Osteoblast (primary cell): Measurements from ENCODE around the gene SOCS7. TPM values are rescaled to one million over a fixed set of nuclear protein-coding genes. Genes with fewer than 3 reads are reported as not detected.
A peak's percentile ranks its signal among the peaks of the same experiment; 100 is the strongest.

Experiments used
- DNase-seq: peaks from one replicate; pipeline ENCODE4 v3.0.0; 2011; ENCODE audit warnings: low spot score, mixed read lengths; ENCODE audit not compliant: insufficient read length; ENCODE audit errors: missing footprints
- H2AFZ ChIP-seq: 2 replicates; pipeline ENCODE4 v1.6.0; 2011; ENCODE audit warnings: mild to moderate bottlenecking, low read length
- H3K27ac ChIP-seq: 2 replicates; pipeline ENCODE4 v1.5.1; 2011; ENCODE audit warnings: mild to moderate bottlenecking, low read depth, low read length, moderate library complexity
- H3K27me3 ChIP-seq: 2 replicates; pipeline ENCODE4 v1.6.0; 2012; ENCODE audit warnings: mild to moderate bottlenecking, control low read depth, inconsistent platforms, low read length, moderate library complexity; ENCODE audit not compliant: insufficient read depth
- H3K36me3 ChIP-seq: 2 replicates; pipeline ENCODE4 v1.5.1; 2011; ENCODE audit warnings: mild to moderate bottlenecking, low read length, control low read depth, moderate library complexity; ENCODE audit not compliant: insufficient read depth
- H3K4me1 ChIP-seq: 2 replicates; pipeline ENCODE4 v1.5.1; 2011; ENCODE audit warnings: mild to moderate bottlenecking, low read length, control low read depth, moderate library complexity; ENCODE audit not compliant: insufficient read depth
- H3K4me2 ChIP-seq: 2 replicates; pipeline ENCODE4 v1.6.0; 2011; ENCODE audit warnings: mild to moderate bottlenecking, low read length; ENCODE audit not compliant: insufficient read depth
- H3K4me3 ChIP-seq: fragments of 200-600 bp; sonication (generic); 3 replicates; pipeline ENCODE4 v1.5.1; 2012; ENCODE audit warnings: mild to moderate bottlenecking, low read length, inconsistent platforms; ENCODE audit not compliant: insufficient read depth
- H3K79me2 ChIP-seq: 2 replicates; pipeline ENCODE4 v1.6.0; 2012; ENCODE audit warnings: mild to moderate bottlenecking, low read length, control low read depth, inconsistent platforms; ENCODE audit not compliant: insufficient read depth
- H3K9me3 ChIP-seq: 2 replicates; pipeline ENCODE4 v1.5.1; 2011; ENCODE audit warnings: low read depth, low read length, control low read depth
- H4K20me1 ChIP-seq: 2 replicates; pipeline ENCODE4 v1.6.0; 2012; ENCODE audit warnings: mild to moderate bottlenecking, low read length, control low read depth; ENCODE audit not compliant: insufficient read depth
- total RNA-seq: library from RNA; depleted of rRNA; stranded (reverse); fragments of >200 nt; gene quantifications from 2 replicates; pipeline ENCODE4 v1.2.3, GENCODE V29; 2012
- TF ChIP-seq, protein P1 (sequence below): IDR thresholded peaks from 2 replicates; pipeline ENCODE4 v1.5.1; 2011; ENCODE audit warnings: mild to moderate bottlenecking, low read depth, low read length, moderate library complexity; ENCODE audit errors: extremely low read depth

SOCS7 gene
- total RNA-seq, 1 donor, result 16.3 TPM

DNA sequence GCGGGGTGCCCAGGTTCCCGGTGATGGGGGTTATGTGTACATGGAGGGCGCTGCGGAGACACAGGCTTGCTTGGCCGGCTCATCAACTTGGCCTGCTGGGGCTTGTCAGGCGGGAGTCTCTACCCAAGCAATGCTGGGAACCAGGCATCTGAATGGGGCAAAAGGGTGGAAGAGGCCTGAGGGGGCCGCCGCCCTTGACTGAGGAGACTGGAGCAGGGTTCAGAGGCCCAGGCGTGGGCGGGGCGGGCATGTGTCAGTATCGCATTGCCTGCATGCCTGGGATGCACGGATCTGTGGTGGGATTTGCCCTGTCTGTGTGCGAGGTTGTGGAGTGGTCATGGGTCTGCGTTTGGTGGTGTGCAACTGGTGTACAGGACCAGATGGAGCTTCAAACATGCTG lies 97.7 kb downstream of the SOCS7 start:
- Histone ChIP-seq H3K4me2 (no peak overlapping the region), H3K79me2 (peaks cover 84% of the 10 kb centered on the region)
- DNase-seq, result peak; percentile 49

GRCh38 chr17:38450557-38451029 lies 98.9 kb downstream of the SOCS7 start:
- H4K20me1 ChIP-seq, result peaks cover 22% of the 10 kb centered on the region
- H3K36me3 ChIP-seq, result peaks cover 3% of the 10 kb centered on the region
- DNase-seq, result no peak
- H3K27ac ChIP-seq, result peak overlapping the region; percentile 91
- TF ChIP-seq, protein P1, sequence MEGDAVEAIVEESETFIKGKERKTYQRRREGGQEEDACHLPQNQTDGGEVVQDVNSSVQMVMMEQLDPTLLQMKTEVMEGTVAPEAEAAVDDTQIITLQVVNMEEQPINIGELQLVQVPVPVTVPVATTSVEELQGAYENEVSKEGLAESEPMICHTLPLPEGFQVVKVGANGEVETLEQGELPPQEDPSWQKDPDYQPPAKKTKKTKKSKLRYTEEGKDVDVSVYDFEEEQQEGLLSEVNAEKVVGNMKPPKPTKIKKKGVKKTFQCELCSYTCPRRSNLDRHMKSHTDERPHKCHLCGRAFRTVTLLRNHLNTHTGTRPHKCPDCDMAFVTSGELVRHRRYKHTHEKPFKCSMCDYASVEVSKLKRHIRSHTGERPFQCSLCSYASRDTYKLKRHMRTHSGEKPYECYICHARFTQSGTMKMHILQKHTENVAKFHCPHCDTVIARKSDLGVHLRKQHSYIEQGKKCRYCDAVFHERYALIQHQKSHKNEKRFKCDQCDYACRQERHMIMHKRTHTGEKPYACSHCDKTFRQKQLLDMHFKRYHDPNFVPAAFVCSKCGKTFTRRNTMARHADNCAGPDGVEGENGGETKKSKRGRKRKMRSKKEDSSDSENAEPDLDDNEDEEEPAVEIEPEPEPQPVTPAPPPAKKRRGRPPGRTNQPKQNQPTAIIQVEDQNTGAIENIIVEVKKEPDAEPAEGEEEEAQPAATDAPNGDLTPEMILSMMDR, result no peak
- no peaks in the 10 kb centered on the region for H3K27me3 ChIP-seq
- H3K4me1 ChIP-seq, result peaks cover 75% of the 10 kb centered on the region
- no peaks in the 10 kb centered on the region for H3K9me3 ChIP-seq
- no peak overlapping the region for H2AFZ ChIP-seq
- peak overlapping the region; percentile 81 for H3K4me2 ChIP-seq
- no peak overlapping the region for H3K4me3 ChIP-seq
- peaks cover 92% of the 10 kb centered on the region for H3K79me2 ChIP-seq

More for the DNA sequence above, 97.7 kb downstream of the SOCS7 start:
- H3K4me3 ChIP-seq, result no peak overlapping the region
- no peaks in the 10 kb centered on the region for H3K9me3 ChIP-seq
- H3K36me3 ChIP-seq, result peaks cover 3% of the 10 kb centered on the region
- H4K20me1 ChIP-seq, result peaks cover 12% of the 10 kb centered on the region
- TF ChIP-seq, protein P1, result no peak
- peak overlapping the region; percentile 75 for H3K27ac ChIP-seq
- H3K4me1 ChIP-seq, result peaks cover 64% of the 10 kb centered on the region
- H2AFZ ChIP-seq, result no peak overlapping the region
- no peaks in the 10 kb centered on the region for H3K27me3 ChIP-seq

DNA sequence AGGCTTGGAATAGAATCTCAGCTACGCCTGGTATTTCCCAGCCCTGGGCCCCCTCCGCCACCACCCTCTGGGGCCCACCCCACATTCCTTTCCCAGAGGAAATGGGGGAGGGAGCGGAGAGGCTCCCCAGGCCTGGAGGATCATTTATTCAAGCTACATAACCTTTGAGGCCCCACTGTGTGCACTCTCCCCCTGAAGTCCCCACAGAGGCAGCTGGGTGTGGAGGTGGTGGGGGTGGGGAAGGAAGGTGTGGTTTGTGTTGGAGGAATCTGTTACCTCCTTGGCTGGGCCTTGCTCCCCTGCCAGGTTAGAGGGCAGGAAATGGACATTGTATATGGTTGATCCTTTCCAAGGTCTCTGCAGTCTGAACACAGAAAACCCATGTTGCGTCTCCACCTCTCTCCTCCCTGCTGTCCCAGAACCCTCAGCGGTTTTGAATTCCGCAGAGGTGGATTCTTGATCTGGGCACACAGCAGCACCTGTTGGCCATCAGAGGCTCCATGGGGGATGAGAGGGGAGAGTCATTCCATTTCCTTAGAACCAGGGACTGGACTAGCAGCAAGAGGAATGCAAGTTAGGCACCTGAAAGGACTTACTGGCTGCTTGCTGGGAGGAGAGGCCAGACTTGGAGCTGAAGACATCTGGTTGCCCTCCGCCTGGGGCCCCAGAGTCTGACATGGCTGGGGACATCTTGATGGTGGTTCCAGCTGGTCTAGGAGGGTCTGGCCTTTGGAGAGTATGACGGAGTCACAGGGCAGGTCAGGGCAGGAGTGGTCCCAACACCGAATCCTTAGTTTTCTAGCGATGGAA lies 99.6 kb downstream of the SOCS7 start:
- peak overlapping the region; percentile 81 for H3K4me2 ChIP-seq
- peaks cover 92% of the 10 kb centered on the region for H3K79me2 ChIP-seq
- H3K9me3 ChIP-seq, result no peaks in the 10 kb centered on the region
- TF ChIP-seq, protein P1, result no peak
- peaks cover 28% of the 10 kb centered on the region for H4K20me1 ChIP-seq
- peak overlapping the region; percentile 91 for H3K27ac ChIP-seq
- DNase-seq, result peak; percentile 97
- peaks cover 3% of the 10 kb centered on the region for H3K36me3 ChIP-seq
- peaks cover 81% of the 10 kb centered on the region for H3K4me1 ChIP-seq
- H2AFZ ChIP-seq, result peak overlapping the region; percentile 30
- no peaks in the 10 kb centered on the region for H3K27me3 ChIP-seq
- peak overlapping the region; percentile 54 for H3K4me3 ChIP-seq

GRCh38 chr17:38451840-38452529 lies 100.3 kb downstream of the SOCS7 start:
- Histone ChIP-seq H2AFZ (peak overlapping the region; percentile 30), H3K27me3 (no peaks in the 10 kb centered on the region), H3K4me2 (peak overlapping the region; percentile 81), H3K9me3 (no peaks in the 10 kb centered on the region), H3K36me3 (no peaks in the 10 kb centered on the region), H3K4me3 (peak overlapping the region; percentile 54), H3K4me1 (peaks cover 86% of the 10 kb centered on the region), H3K79me2 (peaks cover 92% of the 10 kb centered on the region), H3K27ac (peak overlapping the region; percentile 91), H4K20me1 (peaks cover 35% of the 10 kb centered on the region)
- TF ChIP-seq, protein P1, result no peak
- DNase-seq, result peak; percentile 100
